DND-41 (cell line): ENCODE measurements around the gene DNHD1.

Experiments used
- EZH2 ChIP-seq: IDR thresholded peaks from 3 replicates; pipeline ENCODE4 v1.6.1; 2012; ENCODE audit warnings: borderline replicate concordance, low read depth, mild to moderate bottlenecking, moderate library complexity, low read length, inconsistent platforms; ENCODE audit not compliant: severe bottlenecking
- TF ChIP-seq, protein P1 (sequence below): IDR thresholded peaks from 2 replicates; pipeline ENCODE4 v1.5.1; 2012; ENCODE audit warnings: borderline replicate concordance, low read length, moderate library complexity, mild to moderate bottlenecking; ENCODE audit not compliant: poor library complexity, severe bottlenecking; ENCODE audit errors: extremely low read depth

DNA sequence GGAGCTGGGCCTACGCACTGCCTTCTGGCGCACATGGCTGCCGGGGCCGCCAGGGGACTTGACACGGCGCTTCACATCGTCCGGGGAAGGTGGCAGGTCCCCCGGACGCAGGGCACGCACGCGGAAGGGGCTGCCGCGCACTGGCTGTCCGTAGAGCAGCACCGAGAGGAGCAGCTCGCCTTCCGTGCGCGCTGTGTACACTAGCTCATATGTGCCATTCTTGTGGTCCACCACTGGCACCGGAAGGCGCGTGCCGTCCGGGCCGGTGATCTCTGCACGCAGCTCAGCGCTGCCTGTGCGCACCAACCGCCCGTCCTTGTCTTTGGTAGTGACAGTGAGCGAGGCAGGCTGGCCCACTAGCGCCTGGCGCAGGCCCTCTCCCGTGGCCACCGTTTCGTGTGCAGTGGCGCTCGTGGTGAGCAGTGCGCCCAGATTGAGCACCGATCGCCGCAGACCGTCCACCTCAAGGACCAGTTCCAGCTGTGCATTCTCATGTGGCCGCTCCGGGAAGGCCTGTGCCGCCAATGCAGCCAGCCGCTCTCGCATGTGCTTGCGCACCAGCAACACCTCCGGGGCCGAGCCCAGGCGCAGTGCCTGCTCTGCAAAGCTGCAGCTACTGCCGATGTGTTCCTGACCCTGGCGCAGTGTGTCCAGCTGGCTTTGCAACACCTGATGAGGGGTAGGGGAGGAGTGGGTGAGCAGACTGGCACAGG lies 40.6 kb upstream of the DNHD1 start:
- TF ChIP-seq, protein P1, sequence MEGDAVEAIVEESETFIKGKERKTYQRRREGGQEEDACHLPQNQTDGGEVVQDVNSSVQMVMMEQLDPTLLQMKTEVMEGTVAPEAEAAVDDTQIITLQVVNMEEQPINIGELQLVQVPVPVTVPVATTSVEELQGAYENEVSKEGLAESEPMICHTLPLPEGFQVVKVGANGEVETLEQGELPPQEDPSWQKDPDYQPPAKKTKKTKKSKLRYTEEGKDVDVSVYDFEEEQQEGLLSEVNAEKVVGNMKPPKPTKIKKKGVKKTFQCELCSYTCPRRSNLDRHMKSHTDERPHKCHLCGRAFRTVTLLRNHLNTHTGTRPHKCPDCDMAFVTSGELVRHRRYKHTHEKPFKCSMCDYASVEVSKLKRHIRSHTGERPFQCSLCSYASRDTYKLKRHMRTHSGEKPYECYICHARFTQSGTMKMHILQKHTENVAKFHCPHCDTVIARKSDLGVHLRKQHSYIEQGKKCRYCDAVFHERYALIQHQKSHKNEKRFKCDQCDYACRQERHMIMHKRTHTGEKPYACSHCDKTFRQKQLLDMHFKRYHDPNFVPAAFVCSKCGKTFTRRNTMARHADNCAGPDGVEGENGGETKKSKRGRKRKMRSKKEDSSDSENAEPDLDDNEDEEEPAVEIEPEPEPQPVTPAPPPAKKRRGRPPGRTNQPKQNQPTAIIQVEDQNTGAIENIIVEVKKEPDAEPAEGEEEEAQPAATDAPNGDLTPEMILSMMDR = no peak
- TF ChIP-seq EZH2 = no peak
